ENCODE measurements around the gene TAS2R41.

DNA sequence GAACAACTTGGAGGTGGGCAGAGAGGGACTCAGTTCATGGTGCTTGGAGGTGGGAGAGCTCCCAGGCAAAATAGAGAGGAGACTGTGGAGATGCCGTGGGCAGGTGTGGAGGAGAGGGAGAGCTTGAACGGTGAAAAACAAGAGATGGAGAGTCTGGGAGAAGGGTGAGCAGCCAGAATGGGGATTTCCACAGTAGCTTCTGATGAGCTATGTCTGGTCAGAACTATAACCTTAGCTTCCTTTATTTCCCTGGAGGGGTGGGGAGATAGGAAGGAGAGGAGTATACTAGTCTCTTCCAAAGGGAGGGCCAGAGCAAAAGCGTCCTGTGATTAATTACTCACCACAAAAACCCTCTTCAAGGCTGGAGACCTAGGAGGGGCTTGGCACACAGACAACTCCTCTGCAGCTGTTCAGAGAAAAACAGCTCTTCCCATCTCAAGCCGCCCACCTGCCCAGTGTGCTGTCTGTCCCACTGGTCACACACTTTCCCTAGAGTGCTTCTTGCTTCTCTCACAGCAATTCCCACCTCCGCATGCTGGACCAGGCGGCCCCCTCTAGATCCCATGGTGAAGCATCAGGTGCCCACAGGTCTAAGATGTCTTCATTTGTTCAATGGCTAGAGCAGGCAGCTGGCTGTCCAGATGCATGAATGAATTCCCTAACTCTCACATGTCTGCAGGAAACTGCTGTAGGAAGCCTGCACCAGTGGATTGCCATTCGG, 41.9 kb downstream of the TAS2R41 start:
- TF ChIP-seq, protein P1, sequence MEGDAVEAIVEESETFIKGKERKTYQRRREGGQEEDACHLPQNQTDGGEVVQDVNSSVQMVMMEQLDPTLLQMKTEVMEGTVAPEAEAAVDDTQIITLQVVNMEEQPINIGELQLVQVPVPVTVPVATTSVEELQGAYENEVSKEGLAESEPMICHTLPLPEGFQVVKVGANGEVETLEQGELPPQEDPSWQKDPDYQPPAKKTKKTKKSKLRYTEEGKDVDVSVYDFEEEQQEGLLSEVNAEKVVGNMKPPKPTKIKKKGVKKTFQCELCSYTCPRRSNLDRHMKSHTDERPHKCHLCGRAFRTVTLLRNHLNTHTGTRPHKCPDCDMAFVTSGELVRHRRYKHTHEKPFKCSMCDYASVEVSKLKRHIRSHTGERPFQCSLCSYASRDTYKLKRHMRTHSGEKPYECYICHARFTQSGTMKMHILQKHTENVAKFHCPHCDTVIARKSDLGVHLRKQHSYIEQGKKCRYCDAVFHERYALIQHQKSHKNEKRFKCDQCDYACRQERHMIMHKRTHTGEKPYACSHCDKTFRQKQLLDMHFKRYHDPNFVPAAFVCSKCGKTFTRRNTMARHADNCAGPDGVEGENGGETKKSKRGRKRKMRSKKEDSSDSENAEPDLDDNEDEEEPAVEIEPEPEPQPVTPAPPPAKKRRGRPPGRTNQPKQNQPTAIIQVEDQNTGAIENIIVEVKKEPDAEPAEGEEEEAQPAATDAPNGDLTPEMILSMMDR (IDR thresholded peaks at IDR 0.05; ENCODE audit: insufficient read depth, low read length, poor library complexity, severe bottlenecking), result no peak
- no peak for TF ChIP-seq EZH2phosphoT487 (conservative IDR thresholded peaks at IDR 0.05; ENCODE audit: low read length)
